Stomach (tissue), 9 donors: Measurements from ENCODE around the gene DCUN1D4. TPM values are rescaled to one million over a fixed set of nuclear protein-coding genes. Genes with fewer than 3 reads are reported as not detected.

Source experiments
- DNase-seq, 2 donors: peaks; one replicate each; pipeline versions ENCODE4 v3.0.0 to v3.0.0-alpha.2; 2013 to 2019
- H3K27ac ChIP-seq, 5 donors: fragments of 200-600 bp in 4 of 5; sonication (generic) in 4 of 5; one replicate each; pipeline ENCODE4 v1.5.1; 2013 to 2019; ENCODE audit warnings: mild to moderate bottlenecking in 1 of 5, moderate library complexity in 1 of 5
- H3K27me3 ChIP-seq, 3 donors: fragments of 200-600 bp; sonication (generic); one replicate each; pipeline ENCODE4 v1.5.1; 2017 to 2019; ENCODE audit warnings: mixed run types in 1 of 3
- H3K36me3 ChIP-seq, 4 donors: fragments of 200-600 bp; sonication (generic); 1 replicate in 3 of 4; 2 replicates in 1 of 4; pipeline ENCODE4 v1.5.1; 2016 to 2019
- H3K4me1 ChIP-seq, 4 donors: fragments of 200-600 bp; sonication (generic); one replicate each; pipeline ENCODE4 v1.5.1; 2016 to 2019
- H3K4me3 ChIP-seq, 4 donors: fragments of 200-600 bp; sonication (generic) in 3 of 4; one replicate each; pipeline ENCODE4 v1.5.1; 2016 to 2019; ENCODE audit warnings: mild to moderate bottlenecking in 1 of 4
- H3K9me3 ChIP-seq, 4 donors: fragments of 200-600 bp; sonication (generic); one replicate each; pipeline ENCODE4 v1.5.1; 2016 to 2019
- EP300 ChIP-seq: sonication (generic); formaldehyde crosslinking; IDR thresholded peaks from one replicate; pipeline ENCODE4 v1.6.1; 2017; ENCODE audit warnings: antibody characterized with exemption
- POLR2A ChIP-seq, 4 donors: fragments of 450-650 bp; IDR thresholded peaks; one replicate each; pipeline ENCODE4 v1.6.1; 2016; ENCODE audit warnings: antibody characterized with exemption in 4 of 4, control low read depth in 2 of 4, mild to moderate bottlenecking in 1 of 4, moderate library complexity in 1 of 4
- POLR2AphosphoS5 ChIP-seq, 3 donors: sonication (generic); formaldehyde crosslinking; IDR thresholded peaks; one replicate each; pipeline ENCODE4 v1.6.1; 2016; ENCODE audit warnings: antibody characterized with exemption in 3 of 3
- WGBS, 5 donors: extraction: QIAGEN DNeasy Blood & Tissue Kit in 3 of 5; methylation state at CpG; one replicate each; pipeline versions ENCODE4 v1.1.5 to v1.1.7; 2013 to 2018; 5-methylcytosine and 5-hydroxymethylcytosine counted together
- intact Hi-C: fragments of 100-400 bp; cut with DNase I; formaldehyde crosslinking; loops from one replicate; pipeline ENCODE4 v1.15.1; 2023; ENCODE audit warnings: low total_unique reads
- polyA plus RNA-seq, 3 donors: library from polyadenylated mRNA; stranded (reverse); fragments of 200-250 nt; gene quantifications; one replicate each; pipeline ENCODE4 v1.2.3, GENCODE V29; 2013
- total RNA-seq, 5 donors: library from RNA; depleted of rRNA; stranded (reverse); fragments of >200 nt; gene quantifications; one replicate each; pipeline versions ENCODE4 v1.1.0 to v1.2.3, GENCODE V29; 2014 to 2016
- donor health status: healthy with polysubstance abuse.
- donor health status: Bipolar disorder and iron deficiency.
- donor health status: healthy.

Gene DCUN1D4
- total and polyA plus RNA-seq, 8 donors, result 5.8 to 84.6 (median 30.0) TPM

- Histone ChIP-seq H3K27me3 (no peaks in the 10 kb centered on the region), H3K4me1 (no peaks in the 10 kb centered on the region), H3K27ac (no peak overlapping the region), H3K4me3 (no peak overlapping the region), H3K36me3 (no peaks in the 10 kb centered on the region), H3K9me3 (no peaks in the 10 kb centered on the region)
- intact Hi-C loops, result no loop called here
- DNase-seq, result no peak
- WGBS, 5 donors, result 48 to 85% (median 78%) methylated on average over 1 of the region's 1 CpG
- TF ChIP-seq EP300 (no peak), POLR2A (IDR thresholded peaks at IDR 0.05) (no peak), POLR2AphosphoS5 (IDR thresholded peaks at IDR 0.05) (no peak)
Observed at GRCh38 chr4:51965862-51966261, 122.9 kb downstream of the DCUN1D4 start.

Other genes starting within 250 kb of the DCUN1D4 start
- gene LRRC66, start 177.2 kb downstream of the DCUN1D4 start, total RNA-seq, result 1 to 10 TPM in 3 of 5 donors, not detected in 2; 2.9 to 5.1 (median 3.6) TPM
- gene LRRC66, start 177.2 kb downstream of the DCUN1D4 start, polyA plus RNA-seq, result 1 to 10 TPM in 1 of 3 donors, under 1 TPM in 2; 0.12 to 2.1 (median 0.18) TPM
- gene SGCB, start 195.1 kb downstream of the DCUN1D4 start, total RNA-seq, result 10 to 100 TPM in 3 of 5 donors, 1 to 10 TPM in 2; 2.9 to 34.3 (median 16.3) TPM
- gene SGCB, start 195.1 kb downstream of the DCUN1D4 start, polyA plus RNA-seq, result 1 to 10 TPM; 7.5 to 9.2 (median 8.9) TPM
- 10 to 100 TPM in 2 of 5 donors, 1 to 10 TPM in 2, not detected in 1; 1.8 to 21.1 (median 12.5) TPM for gene SPATA18, start 208.2 kb downstream of the DCUN1D4 start, total RNA-seq
- 1 to 10 TPM; 1.8 to 3.9 (median 3.3) TPM for gene SPATA18, start 208.2 kb downstream of the DCUN1D4 start, polyA plus RNA-seq